Measurements from ENCODE around the gene CRYGS.
"Not testable (repeated sequence)": the region's sequence is repeated elsewhere in the genome, so short reads cannot be mapped to it uniquely, and the experiment has no call there.

Gene CRYGS

DNA sequence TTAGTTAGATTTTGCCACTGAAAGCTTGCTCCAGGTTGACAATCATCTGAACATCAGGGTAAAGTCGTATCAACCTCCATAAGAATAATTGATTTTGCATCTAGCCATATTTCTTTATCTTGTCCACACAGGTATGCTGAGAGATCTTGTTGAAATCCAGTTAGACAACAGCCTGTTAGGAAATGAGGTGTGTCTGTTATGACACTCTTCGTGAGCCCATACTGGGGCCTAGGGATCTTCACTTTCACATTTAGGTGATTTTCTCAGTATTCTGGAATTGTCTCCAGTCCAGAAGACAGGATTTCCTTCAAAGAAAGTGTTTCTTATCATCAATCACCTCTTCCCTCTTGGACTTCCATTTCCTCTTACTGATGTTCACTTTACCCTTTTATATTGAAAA lies 44.5 kb upstream of the CRYGS start:
- no peak overlapping the region for H3K4me3 ChIP-seq (ENCODE audit: control insufficient read depth, low read depth, low read length)
- DNase-seq (ENCODE audit: low read depth): no peak
- no peak for TF ChIP-seq CTCF (IDR thresholded peaks at IDR 0.05; ENCODE audit: control insufficient read depth, insufficient read depth, low read depth, low read length, missing control alignments)

DNA sequence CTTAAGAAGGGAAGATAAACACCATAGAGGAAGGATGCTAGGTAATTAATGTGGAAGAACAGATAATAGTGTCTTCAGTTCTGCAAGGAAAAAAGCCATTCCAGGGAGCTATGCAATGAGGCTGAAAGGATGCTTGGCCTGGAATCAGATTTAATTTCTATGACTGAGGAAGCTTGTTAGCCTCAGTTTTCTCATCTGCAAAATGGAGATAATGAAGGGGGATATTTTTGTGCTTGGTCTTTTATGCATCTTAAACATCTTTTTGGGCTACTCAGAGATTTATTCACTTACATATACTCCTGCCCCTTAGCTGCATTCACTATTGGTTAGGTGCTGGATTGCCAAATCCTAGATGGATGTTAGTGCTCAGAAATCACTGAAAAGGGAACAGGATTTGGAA lies 43.0 kb upstream of the CRYGS start:
- no peak for DNase-seq (ENCODE audit: low read depth)
- H3K4me3 ChIP-seq (ENCODE audit: control insufficient read depth, low read depth, low read length): no peak overlapping the region
- no peak for TF ChIP-seq CTCF (IDR thresholded peaks at IDR 0.05; ENCODE audit: control insufficient read depth, insufficient read depth, low read depth, low read length, missing control alignments)

DNA sequence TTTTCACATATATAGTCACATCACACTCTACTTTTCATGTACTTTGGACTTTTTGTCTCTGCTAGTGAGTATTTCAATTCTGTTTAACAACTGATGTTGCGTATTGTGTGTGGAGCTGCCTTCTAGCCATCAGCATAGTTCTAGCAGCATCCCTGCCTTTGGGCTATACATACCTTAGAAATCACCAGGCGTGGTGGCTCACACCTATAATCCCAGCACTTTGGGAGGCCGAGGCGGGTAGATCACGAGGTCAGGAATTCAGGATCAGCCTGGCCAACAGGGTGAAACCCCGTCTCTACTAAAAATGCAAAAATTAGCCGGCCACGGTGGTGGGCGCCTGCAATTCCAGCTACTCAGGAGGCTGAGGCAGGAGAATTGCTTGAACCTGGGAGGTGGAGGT lies 42.1 kb upstream of the CRYGS start:
- not testable (repeated sequence) for H3K4me3 ChIP-seq (ENCODE audit: control insufficient read depth, low read depth, low read length); DNase-seq (ENCODE audit: low read depth)

DNA sequence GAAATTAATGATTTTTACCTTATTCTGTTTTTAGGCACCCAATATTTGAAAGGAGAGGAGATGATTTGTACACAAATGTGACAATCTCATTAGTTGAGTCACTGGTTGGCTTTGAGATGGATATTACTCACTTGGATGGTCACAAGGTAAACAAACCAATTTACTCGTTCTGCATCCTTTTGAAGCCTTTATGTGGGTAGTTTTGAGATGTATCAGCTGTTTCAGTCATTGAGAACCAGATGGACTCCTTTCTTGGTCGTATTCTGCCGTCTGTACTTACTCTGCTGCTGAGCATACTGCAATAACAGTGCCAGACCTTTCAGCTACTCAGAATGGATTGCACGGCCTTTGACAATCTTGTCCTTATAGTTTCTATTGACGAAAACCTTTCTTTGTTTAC lies 39.7 kb upstream of the CRYGS start:
- no peak for DNase-seq (ENCODE audit: low read depth)
- no peak overlapping the region for H3K4me3 ChIP-seq (ENCODE audit: control insufficient read depth, low read depth, low read length)
- TF ChIP-seq CTCF (IDR thresholded peaks at IDR 0.05; ENCODE audit: control insufficient read depth, insufficient read depth, low read depth, low read length, missing control alignments): no peak

GRCh38 chr3:186582541-186582940 lies 38.4 kb upstream of the CRYGS start:
- TF ChIP-seq CTCF (IDR thresholded peaks at IDR 0.05; ENCODE audit: control insufficient read depth, insufficient read depth, low read depth, low read length, missing control alignments): no peak
- no peak for DNase-seq (ENCODE audit: low read depth)
- no peak overlapping the region for H3K4me3 ChIP-seq (ENCODE audit: control insufficient read depth, low read depth, low read length)

DNA sequence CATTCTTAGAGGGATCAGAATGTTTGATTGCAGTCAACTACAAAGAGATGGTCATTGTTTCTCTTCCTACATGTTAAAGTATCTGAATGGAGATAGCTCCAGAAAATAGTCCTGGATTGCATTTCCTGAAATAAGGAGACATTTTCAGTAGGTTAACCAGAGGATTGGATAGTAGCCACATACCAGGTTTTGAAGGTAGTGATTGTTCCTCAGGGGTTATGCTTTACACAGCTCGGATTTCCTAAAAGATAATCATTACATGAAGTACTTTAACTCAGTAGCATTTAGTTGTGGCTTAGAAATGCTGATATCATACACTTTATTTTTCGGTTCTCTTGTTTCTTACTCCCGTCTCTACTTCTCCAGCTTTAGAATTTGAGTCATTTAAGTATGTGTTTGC lies 36.6 kb upstream of the CRYGS start:
- no peak overlapping the region for H3K4me3 ChIP-seq (ENCODE audit: control insufficient read depth, low read depth, low read length)
- no peak for TF ChIP-seq CTCF (IDR thresholded peaks at IDR 0.05; ENCODE audit: control insufficient read depth, insufficient read depth, low read depth, low read length, missing control alignments)
- DNase-seq (ENCODE audit: low read depth): no peak

DNA sequence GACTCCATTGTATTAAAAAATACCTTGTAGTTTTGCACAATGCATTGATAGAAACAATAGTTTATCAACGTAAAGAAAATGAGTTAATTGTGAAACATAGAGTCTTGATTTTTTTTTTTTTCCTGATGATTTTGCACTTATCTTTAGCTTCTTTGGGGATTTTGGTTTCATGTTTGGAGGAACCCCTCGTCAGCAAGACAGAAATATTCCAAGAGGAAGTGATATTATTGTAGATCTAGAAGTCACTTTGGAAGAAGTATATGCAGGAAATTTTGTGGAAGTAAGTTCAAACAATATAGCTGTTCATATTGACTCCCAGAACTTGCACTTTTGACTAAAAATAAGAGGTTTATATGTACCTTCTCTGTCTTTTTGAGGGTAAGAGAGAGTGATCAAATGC lies 33.3 kb upstream of the CRYGS start:
- no peak for TF ChIP-seq CTCF (IDR thresholded peaks at IDR 0.05; ENCODE audit: control insufficient read depth, insufficient read depth, low read depth, low read length, missing control alignments)
- no peak overlapping the region for H3K4me3 ChIP-seq (ENCODE audit: control insufficient read depth, low read depth, low read length)
- no peak for DNase-seq (ENCODE audit: low read depth)

All from AG09309 (cell line).